OCI-LY7 (cell line): Measurements from ENCODE around the gene APLP2. TPM values are rescaled to one million over a fixed set of nuclear protein-coding genes. Genes with fewer than 3 reads are reported as not detected.
"Not testable (repeated sequence)": the region's sequence is repeated elsewhere in the genome, so short reads cannot be mapped to it uniquely, and the experiment has no call there.

Experiments used
- BruUV-seq: library from RNA; stranded (reverse); fragments of 400-500 nt; replicated peaks from 2 replicates; lab custom pipeline; 2021; lab: Mats Ljungman, UMichigan
- CTCF ChIA-PET: fragments of 300-600 bp; sonication (Branson Sonifier 250); formaldehyde crosslinking; loops from one replicate; lab custom pipeline; 2022; ENCODE audit warnings: antibody characterized with exemption; ENCODE audit not compliant: unreplicated experiment; lab: Charles Lee
- POLR2A ChIA-PET: fragments of 300-600 bp; sonication (Branson Sonifier 250); formaldehyde crosslinking; loops from one replicate; lab custom pipeline; 2022; ENCODE audit warnings: antibody characterized with exemption; lab: Charles Lee
- DNase-seq: peaks from one replicate; pipeline ENCODE4 v3.0.0-alpha.2; 2015; ENCODE audit warnings: low spot score
- H2AFZ ChIP-seq: fragments of 200-600 bp; sonication (generic), shearing (Covaris generic); 2 replicates; pipeline ENCODE4 v1.6.1; 2014; ENCODE audit warnings: mild to moderate bottlenecking, antibody characterized with exemption, low read length, moderate library complexity
- H3K27ac ChIP-seq: fragments of 200-600 bp; sonication (generic); 2 replicates; pipeline ENCODE4 v1.5.1; 2014; ENCODE audit warnings: mixed run types, low read depth, mild to moderate bottlenecking, moderate library complexity, low read length, inconsistent platforms; ENCODE audit not compliant: poor library complexity, severe bottlenecking
- H3K36me3 ChIP-seq: fragments of 200-600 bp; sonication (generic); 2 replicates; pipeline ENCODE4 v1.6.1; 2014; ENCODE audit warnings: mild to moderate bottlenecking, antibody characterized with exemption, low read length, moderate library complexity, mixed read lengths; ENCODE audit not compliant: insufficient read depth
- H3K4me1 ChIP-seq: fragments of 200-600 bp; sonication (generic); 2 replicates; pipeline ENCODE4 v1.5.1; 2014; ENCODE audit warnings: mild to moderate bottlenecking, low read length; ENCODE audit not compliant: insufficient read depth, poor library complexity, severe bottlenecking
- H3K4me2 ChIP-seq: fragments of 200-600 bp; sonication (generic); 2 replicates; pipeline ENCODE4 v1.6.1; 2014; ENCODE audit warnings: mild to moderate bottlenecking, low read length
- H3K4me3 ChIP-seq: fragments of 200-600 bp; sonication (generic); 2 replicates; pipeline ENCODE4 v1.5.1; 2014; ENCODE audit warnings: mild to moderate bottlenecking, low read depth, low read length; ENCODE audit not compliant: poor library complexity, severe bottlenecking
- H3K79me2 ChIP-seq: fragments of 200-600 bp; sonication (generic); 2 replicates; pipeline ENCODE4 v1.6.1; 2016; ENCODE audit warnings: low read depth, mild to moderate bottlenecking, low read length, moderate library complexity, mixed read lengths; ENCODE audit not compliant: insufficient read depth
- H3K9me2 ChIP-seq: fragments of 200-600 bp; sonication (generic); 2 replicates; pipeline ENCODE4 v1.6.1; 2016; ENCODE audit warnings: mild to moderate bottlenecking, low read length, mixed read lengths; ENCODE audit not compliant: insufficient read depth
- H3K9me3 ChIP-seq: fragments of 200-600 bp; sonication (generic); 2 replicates; pipeline ENCODE4 v1.6.1; 2014; ENCODE audit warnings: mild to moderate bottlenecking, mixed run types, low read length, mixed read lengths
- H4K20me1 ChIP-seq: fragments of 200-600 bp; sonication (generic); 2 replicates; pipeline ENCODE4 v1.6.1; 2014; ENCODE audit warnings: mild to moderate bottlenecking, antibody characterized with exemption, low read length, moderate library complexity, mixed read lengths; ENCODE audit not compliant: insufficient read depth
- EZH2phosphoT487 ChIP-seq: fragments of 200-600 bp; sonication (generic); IDR thresholded peaks from 2 replicates; pipeline ENCODE4 v1.6.1; 2018; ENCODE audit warnings: low read depth, borderline replicate concordance, mild to moderate bottlenecking, mixed run types, antibody characterized with exemption, low read length, moderate library complexity, mixed read lengths
- intact Hi-C: fragments of 100-400 bp; cut with micrococcal nuclease; formaldehyde crosslinking; loops from one replicate; pipeline ENCODE4 v1.10.0; 2022; ENCODE audit not compliant: unreplicated experiment
- total RNA-seq, 2 experiments: library from RNA; depleted of rRNA in 1 of 2; stranded (reverse); fragments of >200 nt in 1 of 2; shearing (Covaris generic) in 1 of 2; gene quantifications; 2 replicates each; pipeline ENCODE4 v1.2.3, GENCODE V29; 2014 to 2022
- TF ChIP-seq, protein P1 (sequence below): fragments of 200-600 bp; sonication (generic); conservative IDR thresholded peaks from 2 replicates; pipeline ENCODE4 v1.5.1; 2014; ENCODE audit warnings: mild to moderate bottlenecking, antibody characterized with exemption, low read length, moderate library complexity, mixed read lengths

APLP2 gene
- total RNA-seq, 2 experiments from 2014 or later: 147 to 284 TPM

DNA sequence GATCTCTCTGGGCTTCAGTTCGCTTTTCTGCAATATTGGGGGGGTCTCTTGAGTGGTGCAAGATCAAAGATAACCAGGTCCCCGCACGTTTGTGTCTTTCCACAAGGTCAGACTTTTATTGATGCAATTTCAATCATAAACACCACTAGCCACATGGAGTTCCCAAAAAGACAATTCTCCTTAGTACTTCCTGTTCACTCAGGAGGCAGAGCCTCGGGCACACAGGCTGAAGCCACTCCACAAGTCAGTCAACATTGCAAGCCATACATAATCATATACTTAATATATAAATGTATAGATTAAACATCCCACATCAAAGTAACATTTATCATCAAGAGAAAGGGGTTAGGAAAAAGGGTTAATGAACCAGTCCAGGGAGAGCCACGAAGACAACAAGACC, 101.8 kb downstream of the APLP2 start:
- Histone ChIP-seq H3K4me3 (peak overlapping the region; percentile 48), H2AFZ (no peak overlapping the region), H3K9me3 (peaks cover 16% of the 10 kb centered on the region; the same call in 1 of the 2 replicates), H3K9me2 (no peaks in the 10 kb centered on the region), H3K4me1 (peaks cover 90% of the 10 kb centered on the region), H3K27ac (peak overlapping the region; percentile 71), H3K79me2 (peaks cover 100% of the 10 kb centered on the region), H3K36me3 (peaks cover 49% of the 10 kb centered on the region), H3K4me2 (peak overlapping the region; percentile 73), H4K20me1 (no peaks in the 10 kb centered on the region)
- no TSS peak for BruUV-seq
- CTCF ChIA-PET: no interaction called here
- DNase-seq: no peak
- POLR2A ChIA-PET: interaction anchor here (0.8 to 3.2 kb wide), 5 partner anchors 8 to 199 kb away, joined by 3 to 17 read pairs (median 3); partner anchors contain the start of gene ST14
- no peak for TF ChIP-seq EZH2phosphoT487
- TF ChIP-seq, protein P1, sequence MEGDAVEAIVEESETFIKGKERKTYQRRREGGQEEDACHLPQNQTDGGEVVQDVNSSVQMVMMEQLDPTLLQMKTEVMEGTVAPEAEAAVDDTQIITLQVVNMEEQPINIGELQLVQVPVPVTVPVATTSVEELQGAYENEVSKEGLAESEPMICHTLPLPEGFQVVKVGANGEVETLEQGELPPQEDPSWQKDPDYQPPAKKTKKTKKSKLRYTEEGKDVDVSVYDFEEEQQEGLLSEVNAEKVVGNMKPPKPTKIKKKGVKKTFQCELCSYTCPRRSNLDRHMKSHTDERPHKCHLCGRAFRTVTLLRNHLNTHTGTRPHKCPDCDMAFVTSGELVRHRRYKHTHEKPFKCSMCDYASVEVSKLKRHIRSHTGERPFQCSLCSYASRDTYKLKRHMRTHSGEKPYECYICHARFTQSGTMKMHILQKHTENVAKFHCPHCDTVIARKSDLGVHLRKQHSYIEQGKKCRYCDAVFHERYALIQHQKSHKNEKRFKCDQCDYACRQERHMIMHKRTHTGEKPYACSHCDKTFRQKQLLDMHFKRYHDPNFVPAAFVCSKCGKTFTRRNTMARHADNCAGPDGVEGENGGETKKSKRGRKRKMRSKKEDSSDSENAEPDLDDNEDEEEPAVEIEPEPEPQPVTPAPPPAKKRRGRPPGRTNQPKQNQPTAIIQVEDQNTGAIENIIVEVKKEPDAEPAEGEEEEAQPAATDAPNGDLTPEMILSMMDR: no peak
- intact Hi-C loops: no loop called here

- H3K9me3 ChIP-seq: peaks cover 16% of the 10 kb centered on the region; the same call in 1 of the 2 replicates
- BruUV-seq, intact Hi-C loops, H2AFZ ChIP-seq, H4K20me1 ChIP-seq, CTCF ChIA-PET, H3K9me2 ChIP-seq: not testable (repeated sequence)
- peak overlapping the region; percentile 48 for H3K4me3 ChIP-seq
- peak; percentile 40 for DNase-seq
- POLR2A ChIA-PET: interaction anchor here (0.8 to 3.2 kb wide), 5 partner anchors 10 to 199 kb away, joined by 3 to 17 read pairs (median 5); partner anchors contain the start of gene ST14
- peaks cover 100% of the 10 kb centered on the region for H3K79me2 ChIP-seq
- peak overlapping the region; percentile 73 for H3K4me2 ChIP-seq
- peak overlapping the region; percentile 71 for H3K27ac ChIP-seq
- H3K4me1 ChIP-seq: peaks cover 90% of the 10 kb centered on the region
- peaks cover 52% of the 10 kb centered on the region for H3K36me3 ChIP-seq
These were observed 102.3 kb downstream of the APLP2 start for GRCh38 chr11:130172001-130172400.

DNA sequence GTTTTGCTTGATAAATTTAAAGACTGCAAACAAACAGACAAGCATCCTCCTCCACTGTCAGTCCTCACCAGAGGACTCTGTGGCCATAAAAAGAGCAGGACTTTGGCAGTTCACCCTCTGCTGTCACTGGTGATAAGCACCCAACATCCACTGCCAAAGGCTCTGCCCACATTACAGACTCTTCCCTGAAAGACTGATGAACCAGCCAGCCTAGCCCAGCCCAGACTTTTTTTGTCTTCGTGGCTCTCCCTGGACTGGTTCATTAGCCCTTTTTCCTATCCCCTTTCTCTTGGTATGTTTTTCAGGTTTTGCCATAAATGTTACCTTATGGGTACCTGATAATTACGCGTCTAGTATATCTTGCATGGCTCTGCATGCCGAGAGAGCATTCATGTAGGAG, 104.9 kb downstream of the APLP2 start:
- no peak overlapping the region for H3K4me3 ChIP-seq
- H3K27ac ChIP-seq: peak overlapping the region; percentile 22
- intact Hi-C loops: no loop called here
- H3K4me2 ChIP-seq: no peak overlapping the region
- no TSS peak for BruUV-seq
- H3K9me2 ChIP-seq: no peaks in the 10 kb centered on the region
- H2AFZ ChIP-seq: no peak overlapping the region
- peaks cover 16% of the 10 kb centered on the region; the same call in 1 of the 2 replicates for H3K9me3 ChIP-seq
- no peak for DNase-seq
- TF ChIP-seq, protein P1: no peak
- TF ChIP-seq EZH2phosphoT487: no peak
- ChIA-PET POLR2A (interaction anchor here (1.9 kb wide), 1 partner anchor 9 kb away, joined by 5 read pairs; no protein-coding TSS in a partner anchor), CTCF (no interaction called here)
- peaks cover 100% of the 10 kb centered on the region for H3K79me2 ChIP-seq
- H4K20me1 ChIP-seq: no peaks in the 10 kb centered on the region
- peaks cover 50% of the 10 kb centered on the region for H3K36me3 ChIP-seq
- peaks cover 90% of the 10 kb centered on the region for H3K4me1 ChIP-seq
